Left lung (tissue), 10 donors: ENCODE measurements around the gene KCNH2. TPM values are rescaled to one million over a fixed set of nuclear protein-coding genes. Genes with fewer than 3 reads are reported as not detected.

Source experiments
- ATAC-seq: fragments of 200-7000 bp; cut with Tn5 transposase; one replicate; pipeline ENCODE4 v1.9.1; 2020; ENCODE audit warnings: moderate library complexity
- DNase-seq, 4 donors: peaks; one replicate each; pipeline ENCODE4 v3.0.0-alpha.2; 2013 to 2020
- H3K27ac ChIP-seq, 2 donors: fragments of 200-600 bp; sonication (generic) in 1 of 2; one replicate each; pipeline versions ENCODE4 v1.5.0 to v1.8.0; 2020 to 2021
- H3K27me3 ChIP-seq, 2 donors: fragments of 200-600 bp; sonication (generic) in 1 of 2; one replicate each; pipeline versions ENCODE4 v1.5.0 to v1.8.0; 2020 to 2021
- H3K36me3 ChIP-seq, 2 donors: fragments of 200-600 bp; sonication (generic) in 1 of 2; one replicate each; pipeline versions ENCODE4 v1.5.0 to v1.8.0; 2020 to 2021
- H3K4me1 ChIP-seq, 2 donors: fragments of 200-600 bp; one replicate each; pipeline ENCODE4 v1.8.0; 2021
- H3K4me3 ChIP-seq, 2 donors: fragments of 200-600 bp; sonication (generic) in 1 of 2; one replicate each; pipeline versions ENCODE4 v1.5.0 to v1.8.0; 2020 to 2021; ENCODE audit warnings: mild to moderate bottlenecking in 1 of 2
- H3K9me3 ChIP-seq, 2 donors: fragments of 200-600 bp; sonication (generic) in 1 of 2; one replicate each; pipeline versions ENCODE4 v1.5.0 to v1.8.0; 2020 to 2021
- intact Hi-C, 2 donors: fragments of 100-400 bp; cut with DNase I; formaldehyde crosslinking; loops; one replicate each; pipeline versions ENCODE4 v1.11.2 to v1.14.2; 2022
- polyA plus RNA-seq, 6 donors: library from polyadenylated mRNA; unstranded; fragments of 120-200 nt; gene quantifications; one replicate each; pipeline ENCODE4 v1.2.1, GENCODE V29; 2013; ENCODE audit not compliant: insufficient read length in 6 of 6
- total RNA-seq, 2 donors: library from RNA; stranded (reverse); fragmentation: NEBNext Ultra II Directional; extraction: Animal tissue kit (Norgen Biotek cat#: 25700); gene quantifications; one replicate each; pipeline ENCODE4 v1.2.1, GENCODE V29; 2021
- TF ChIP-seq, protein P1 (sequence below), 2 donors: fragments of 200-600 bp; sonication (generic) in 1 of 2; IDR thresholded peaks; one replicate each; pipeline versions ENCODE4 v1.5.0 to v1.8.0; 2021; ENCODE audit warnings: antibody characterized with exemption in 2 of 2
- donor health status: DM: no; HTN: yes; CAD: no.
- donor health status: DM: no; HTN: no; CAD: no.

KCNH2 gene
- total and polyA plus RNA-seq, 8 donors, result 0.82 to 5.3 (median 4.2) TPM

- DNase-seq, result peak in 1 of 4 donors; percentile 63
- no peak for ATAC-seq
- intact Hi-C loops, result no loop called here
- H3K4me1 ChIP-seq, result peaks cover 0 to 4% of the 10 kb centered on the region in 2 donors
- no peaks in the 10 kb centered on the region for H3K9me3 ChIP-seq
- H3K36me3 ChIP-seq, result no peaks in the 10 kb centered on the region
- peaks cover 0 to 68% of the 10 kb centered on the region in 2 donors for H3K27me3 ChIP-seq
- H3K4me3 ChIP-seq, result no peak overlapping the region
- H3K27ac ChIP-seq, result no peak overlapping the region
- TF ChIP-seq, protein P1, sequence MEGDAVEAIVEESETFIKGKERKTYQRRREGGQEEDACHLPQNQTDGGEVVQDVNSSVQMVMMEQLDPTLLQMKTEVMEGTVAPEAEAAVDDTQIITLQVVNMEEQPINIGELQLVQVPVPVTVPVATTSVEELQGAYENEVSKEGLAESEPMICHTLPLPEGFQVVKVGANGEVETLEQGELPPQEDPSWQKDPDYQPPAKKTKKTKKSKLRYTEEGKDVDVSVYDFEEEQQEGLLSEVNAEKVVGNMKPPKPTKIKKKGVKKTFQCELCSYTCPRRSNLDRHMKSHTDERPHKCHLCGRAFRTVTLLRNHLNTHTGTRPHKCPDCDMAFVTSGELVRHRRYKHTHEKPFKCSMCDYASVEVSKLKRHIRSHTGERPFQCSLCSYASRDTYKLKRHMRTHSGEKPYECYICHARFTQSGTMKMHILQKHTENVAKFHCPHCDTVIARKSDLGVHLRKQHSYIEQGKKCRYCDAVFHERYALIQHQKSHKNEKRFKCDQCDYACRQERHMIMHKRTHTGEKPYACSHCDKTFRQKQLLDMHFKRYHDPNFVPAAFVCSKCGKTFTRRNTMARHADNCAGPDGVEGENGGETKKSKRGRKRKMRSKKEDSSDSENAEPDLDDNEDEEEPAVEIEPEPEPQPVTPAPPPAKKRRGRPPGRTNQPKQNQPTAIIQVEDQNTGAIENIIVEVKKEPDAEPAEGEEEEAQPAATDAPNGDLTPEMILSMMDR (IDR thresholded peaks at IDR 0.05), result no peak
Observed at GRCh38 chr7:150953061-150953997, 24.8 kb downstream of the KCNH2 start.

- intact Hi-C loops, result no loop called here
- no peak overlapping the region for H3K27ac ChIP-seq
- no peaks in the 10 kb centered on the region for H3K9me3 ChIP-seq
- DNase-seq, result peak in 1 of 4 donors; percentile 71
- peaks cover 8 to 68% of the 10 kb centered on the region in 2 donors for H3K27me3 ChIP-seq
- H3K4me1 ChIP-seq, result peaks cover 0 to 4% of the 10 kb centered on the region in 2 donors
- no peak overlapping the region for H3K4me3 ChIP-seq
- H3K36me3 ChIP-seq, result no peaks in the 10 kb centered on the region
- no peak for ATAC-seq
- TF ChIP-seq, protein P1 (IDR thresholded peaks at IDR 0.05), result no peak
Observed at GRCh38 chr7:150952331-150953050, 25.6 kb downstream of the KCNH2 start.

- no peaks in the 10 kb centered on the region for H3K9me3 ChIP-seq
- TF ChIP-seq, protein P1 (IDR thresholded peaks at IDR 0.05), result no peak
- H3K27ac ChIP-seq, result no peak overlapping the region
- no peaks in the 10 kb centered on the region for H3K36me3 ChIP-seq
- DNase-seq, result peak in 1 of 4 donors; percentile 77
- intact Hi-C loops, result no loop called here
- peaks cover 0 to 4% of the 10 kb centered on the region in 2 donors for H3K4me1 ChIP-seq
- ATAC-seq, result no peak
- H3K4me3 ChIP-seq, result no peak overlapping the region
- peaks cover 12 to 68% of the 10 kb centered on the region in 2 donors for H3K27me3 ChIP-seq
Observed at GRCh38 chr7:150951521-150951920, 26.6 kb downstream of the KCNH2 start.

- no peak for ATAC-seq
- H3K27me3 ChIP-seq, result peaks cover 12 to 68% of the 10 kb centered on the region in 2 donors
- intact Hi-C loops, result no loop called here
- no peak for DNase-seq
- no peaks in the 10 kb centered on the region for H3K36me3 ChIP-seq
- H3K27ac ChIP-seq, result no peak overlapping the region
- no peak overlapping the region for H3K4me3 ChIP-seq
- H3K9me3 ChIP-seq, result no peaks in the 10 kb centered on the region
- H3K4me1 ChIP-seq, result peaks cover 0 to 4% of the 10 kb centered on the region in 2 donors
- TF ChIP-seq, protein P1 (IDR thresholded peaks at IDR 0.05), result no peak
Observed at GRCh38 chr7:150951181-150951520, 27.0 kb downstream of the KCNH2 start.
